ENCODE data around the gene CRTAC1.

CRTAC1 gene

DNA sequence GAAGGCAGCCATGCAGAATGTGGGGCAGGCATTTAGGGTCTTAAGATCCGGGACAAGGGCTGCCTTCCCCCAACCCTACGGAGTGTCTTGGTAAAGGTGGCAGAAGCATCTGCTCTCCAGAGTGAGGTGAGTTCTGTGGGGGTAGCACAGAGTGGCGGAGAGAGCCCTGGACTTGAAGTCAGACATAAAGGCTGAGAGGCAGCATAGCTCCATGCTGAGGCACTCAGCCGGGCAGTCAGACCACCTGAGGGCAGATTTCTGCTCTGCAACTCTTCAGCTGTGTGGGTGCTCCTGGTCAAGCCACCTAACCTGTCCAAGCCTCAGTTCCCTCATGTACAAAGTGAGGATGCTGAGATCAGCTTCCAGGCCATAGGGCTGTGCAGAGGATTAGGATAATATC is 81.0 kb downstream of the CRTAC1 start:
- DNase-seq (ENCODE audit: low read depth), result no peak
- TF ChIP-seq, protein P1, sequence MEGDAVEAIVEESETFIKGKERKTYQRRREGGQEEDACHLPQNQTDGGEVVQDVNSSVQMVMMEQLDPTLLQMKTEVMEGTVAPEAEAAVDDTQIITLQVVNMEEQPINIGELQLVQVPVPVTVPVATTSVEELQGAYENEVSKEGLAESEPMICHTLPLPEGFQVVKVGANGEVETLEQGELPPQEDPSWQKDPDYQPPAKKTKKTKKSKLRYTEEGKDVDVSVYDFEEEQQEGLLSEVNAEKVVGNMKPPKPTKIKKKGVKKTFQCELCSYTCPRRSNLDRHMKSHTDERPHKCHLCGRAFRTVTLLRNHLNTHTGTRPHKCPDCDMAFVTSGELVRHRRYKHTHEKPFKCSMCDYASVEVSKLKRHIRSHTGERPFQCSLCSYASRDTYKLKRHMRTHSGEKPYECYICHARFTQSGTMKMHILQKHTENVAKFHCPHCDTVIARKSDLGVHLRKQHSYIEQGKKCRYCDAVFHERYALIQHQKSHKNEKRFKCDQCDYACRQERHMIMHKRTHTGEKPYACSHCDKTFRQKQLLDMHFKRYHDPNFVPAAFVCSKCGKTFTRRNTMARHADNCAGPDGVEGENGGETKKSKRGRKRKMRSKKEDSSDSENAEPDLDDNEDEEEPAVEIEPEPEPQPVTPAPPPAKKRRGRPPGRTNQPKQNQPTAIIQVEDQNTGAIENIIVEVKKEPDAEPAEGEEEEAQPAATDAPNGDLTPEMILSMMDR (conservative IDR thresholded peaks at IDR 0.05; ENCODE audit: low read depth, low read length), result no peak
- no peak overlapping the region for H3K4me3 ChIP-seq (ENCODE audit: low read length)

DNA sequence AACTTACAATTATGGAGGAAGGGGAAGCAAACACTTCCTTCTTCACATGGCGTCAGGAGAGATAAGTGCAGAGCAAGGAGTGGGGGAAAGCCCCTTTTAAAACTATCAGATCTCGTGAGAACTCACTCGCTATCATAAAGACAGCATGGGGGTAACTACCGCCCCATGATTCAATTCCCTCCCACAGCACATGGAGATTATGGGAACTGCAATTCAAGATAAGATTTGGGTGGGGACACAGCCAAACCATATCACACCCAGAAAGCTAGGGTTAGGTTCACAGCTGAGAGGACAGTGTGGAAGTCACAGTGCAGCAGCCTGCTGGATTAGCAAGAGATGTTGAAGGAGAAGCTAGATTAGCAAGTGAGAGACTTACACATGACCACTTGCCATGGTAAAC is 81.6 kb downstream of the CRTAC1 start:
- DNase-seq (ENCODE audit: low read depth), result no peak
- TF ChIP-seq, protein P1 (conservative IDR thresholded peaks at IDR 0.05; ENCODE audit: low read depth, low read length), result no peak
- no peak overlapping the region for H3K4me3 ChIP-seq (ENCODE audit: low read length)

DNA sequence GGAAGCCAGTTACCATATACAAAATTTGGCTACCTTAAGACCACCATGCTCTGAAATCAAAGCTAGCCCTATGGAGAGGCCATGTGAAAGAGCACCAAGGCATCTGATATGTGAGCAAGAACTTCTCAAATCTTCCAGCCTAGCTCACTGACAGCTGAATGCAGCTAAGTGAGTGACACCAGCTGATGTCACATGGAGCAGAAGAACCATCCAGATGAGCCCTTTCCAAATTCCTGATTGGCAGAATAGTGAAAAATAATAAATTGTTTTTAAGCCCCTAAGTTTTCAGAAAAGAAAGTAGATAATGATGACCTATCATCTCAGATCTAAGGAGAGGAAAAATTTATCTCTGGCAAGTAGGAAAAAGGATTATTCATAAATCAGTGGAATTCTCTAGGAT is 85.6 kb downstream of the CRTAC1 start:
- no peak overlapping the region for H3K4me3 ChIP-seq (ENCODE audit: low read length)
- TF ChIP-seq, protein P1 (conservative IDR thresholded peaks at IDR 0.05; ENCODE audit: low read depth, low read length), result no peak
- no peak for DNase-seq (ENCODE audit: low read depth)

DNA sequence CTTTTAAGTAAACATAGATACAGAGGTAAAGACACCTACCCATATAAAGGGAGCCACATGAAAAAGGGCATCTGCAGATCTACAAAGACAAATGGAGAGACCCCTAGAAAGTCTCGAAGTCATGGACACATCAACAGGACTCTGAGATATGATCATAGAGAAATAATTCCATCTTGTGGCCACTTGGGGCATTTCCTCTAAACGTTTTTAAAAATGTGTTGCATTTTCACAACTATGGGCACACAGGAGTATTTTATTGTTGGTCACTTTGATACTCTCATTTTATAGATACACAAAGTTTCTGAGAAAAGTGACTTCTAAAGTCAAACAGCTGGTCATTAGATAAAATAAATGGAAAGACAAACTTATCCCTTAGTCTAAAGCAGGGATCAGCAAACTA is 87.1 kb downstream of the CRTAC1 start:
- DNase-seq (ENCODE audit: low read depth), result no peak
- TF ChIP-seq, protein P1 (conservative IDR thresholded peaks at IDR 0.05; ENCODE audit: low read depth, low read length), result no peak
- H3K4me3 ChIP-seq (ENCODE audit: low read length), result no peak overlapping the region

DNA sequence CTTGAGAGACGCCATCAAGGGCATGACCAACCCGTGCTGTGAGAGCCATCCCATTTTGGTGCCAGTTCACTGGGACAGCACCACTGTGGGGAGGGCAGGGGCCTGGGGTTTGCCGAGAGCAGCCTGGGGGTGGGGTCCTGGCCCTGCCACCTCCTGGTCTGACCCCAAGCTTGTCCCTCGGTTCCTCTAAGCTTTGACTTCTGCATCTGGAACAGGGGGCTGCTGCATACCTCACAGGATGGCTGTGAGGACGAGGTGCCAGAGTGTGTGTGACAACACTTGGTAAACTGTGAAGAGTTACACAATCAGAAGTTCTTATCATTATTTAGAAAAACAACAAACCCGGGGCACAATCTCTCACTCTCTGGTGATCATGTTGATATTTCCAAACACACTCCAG is 89.9 kb downstream of the CRTAC1 start:
- H3K4me3 ChIP-seq (ENCODE audit: low read length), result no peak overlapping the region
- TF ChIP-seq, protein P1 (conservative IDR thresholded peaks at IDR 0.05; ENCODE audit: low read depth, low read length), result no peak
- DNase-seq (ENCODE audit: low read depth), result no peak

DNA sequence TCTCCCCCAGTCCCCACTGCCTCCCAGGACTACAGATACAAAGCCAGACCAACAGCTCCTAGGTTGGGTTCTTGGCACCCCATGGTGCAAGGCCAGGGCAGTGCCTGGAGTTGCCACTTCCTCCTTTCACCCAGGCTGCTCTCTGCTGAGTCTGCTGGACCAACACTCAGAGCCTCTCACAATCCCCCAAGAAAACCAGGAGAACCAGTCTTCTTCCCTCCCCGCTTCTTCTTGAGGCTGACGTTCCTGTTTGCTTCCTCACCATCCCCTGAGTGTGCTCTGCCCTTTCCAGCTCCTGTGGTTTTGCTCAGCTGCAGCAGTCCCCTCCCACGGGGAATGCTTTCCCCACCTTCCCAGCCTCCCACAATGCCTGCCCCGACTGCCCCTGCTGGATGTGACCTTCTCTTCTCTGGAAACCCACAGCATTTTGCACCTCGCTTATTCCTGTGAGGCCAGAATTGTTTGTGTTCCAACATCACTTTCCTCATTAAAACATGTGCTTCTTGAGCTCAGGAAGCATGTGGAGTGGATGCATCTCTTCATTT is 90.9 kb downstream of the CRTAC1 start:
- TF ChIP-seq, protein P1 (conservative IDR thresholded peaks at IDR 0.05; ENCODE audit: low read depth, low read length), result no peak

DNA sequence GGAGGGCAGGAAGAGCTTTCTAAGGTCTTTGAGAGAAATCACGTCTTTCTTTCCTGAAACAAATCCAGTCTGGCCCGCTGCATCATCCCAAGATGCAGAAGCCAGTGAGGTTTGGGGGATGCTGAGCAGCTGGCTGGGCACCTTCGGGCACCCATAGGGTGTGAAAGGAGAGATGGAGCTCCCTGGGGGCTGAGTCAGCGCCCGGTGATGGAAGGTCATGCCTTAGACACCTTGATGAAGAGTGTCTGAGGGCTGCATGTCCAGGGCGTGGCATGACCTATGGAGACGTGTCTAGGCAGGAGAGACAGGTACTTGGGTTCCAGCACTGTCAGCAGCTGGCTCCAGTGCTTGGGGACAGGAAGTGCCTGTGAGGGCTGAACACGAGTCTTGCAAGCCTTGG is 92.5 kb downstream of the CRTAC1 start:
- TF ChIP-seq, protein P1 (conservative IDR thresholded peaks at IDR 0.05; ENCODE audit: low read depth, low read length), result no peak
- no peak for DNase-seq (ENCODE audit: low read depth)
- H3K4me3 ChIP-seq (ENCODE audit: low read length), result no peak overlapping the region

More for the DNA sequence above, 90.9 kb downstream of the CRTAC1 start:
- DNase-seq (ENCODE audit: low read depth), result no peak
- no peak overlapping the region for H3K4me3 ChIP-seq (ENCODE audit: low read length)

Measured in retinal pigment epithelial cell (primary cell).